AG04450 (cell line): ENCODE measurements around the gene TMEM95. TPM values are rescaled to one million over a fixed set of nuclear protein-coding genes. Genes with fewer than 3 reads are reported as not detected.

Experiments
- CTCF ChIA-PET: fragments of 300-600, 350-600 bp; formaldehyde crosslinking; extraction: SDS; loops from one replicate; lab custom pipeline; 2022; ENCODE audit warnings: antibody characterized with exemption, inconsistent platforms; lab: Charles Lee
- POLR2A ChIA-PET: fragments of 350-600 bp; formaldehyde crosslinking; extraction: SDS; loops from one replicate; lab custom pipeline; 2021; ENCODE audit warnings: antibody characterized with exemption, inconsistent platforms; lab: Yijun Ruan, JAX
- DNase-seq: peaks from one replicate; pipeline ENCODE4 v3.0.0-alpha.2; 2011; ENCODE audit warnings: low read depth, low spot score
- H3K27ac ChIP-seq: one replicate; pipeline ENCODE4 v1.5.1; 2012; ENCODE audit warnings: low read depth, low read length, control low read depth
- H3K27me3 ChIP-seq: one replicate; pipeline ENCODE4 v1.6.0; 2012; ENCODE audit warnings: low read length; ENCODE audit not compliant: control insufficient read depth, insufficient read depth
- H3K4me3 ChIP-seq: 2 replicates; pipeline ENCODE4 v1.5.1; 2011; ENCODE audit warnings: mild to moderate bottlenecking, low read depth, low read length, control low read depth
- H3K9me3 ChIP-seq: 2 replicates; pipeline ENCODE4 v1.5.1; 2012; ENCODE audit warnings: low read length; ENCODE audit not compliant: control insufficient read depth, insufficient read depth
- polyA plus RNA-seq: library from polyadenylated mRNA; depleted of rRNA; stranded (reverse); fragments of >200 nt; gene quantifications from 2 replicates; pipeline ENCODE4 v1.2.3, GENCODE V29; 2011
- TF ChIP-seq, protein P1 (sequence below): IDR thresholded peaks from 2 replicates; pipeline ENCODE4 v1.5.1; 2011; ENCODE audit warnings: low read depth, low read length, control low read depth, inconsistent platforms

Gene TMEM95
- polyA plus RNA-seq, 1 experiment: not detected

GRCh38 chr17:7318121-7318860 lies 36.7 kb upstream of the TMEM95 start:
- TF ChIP-seq, protein P1, sequence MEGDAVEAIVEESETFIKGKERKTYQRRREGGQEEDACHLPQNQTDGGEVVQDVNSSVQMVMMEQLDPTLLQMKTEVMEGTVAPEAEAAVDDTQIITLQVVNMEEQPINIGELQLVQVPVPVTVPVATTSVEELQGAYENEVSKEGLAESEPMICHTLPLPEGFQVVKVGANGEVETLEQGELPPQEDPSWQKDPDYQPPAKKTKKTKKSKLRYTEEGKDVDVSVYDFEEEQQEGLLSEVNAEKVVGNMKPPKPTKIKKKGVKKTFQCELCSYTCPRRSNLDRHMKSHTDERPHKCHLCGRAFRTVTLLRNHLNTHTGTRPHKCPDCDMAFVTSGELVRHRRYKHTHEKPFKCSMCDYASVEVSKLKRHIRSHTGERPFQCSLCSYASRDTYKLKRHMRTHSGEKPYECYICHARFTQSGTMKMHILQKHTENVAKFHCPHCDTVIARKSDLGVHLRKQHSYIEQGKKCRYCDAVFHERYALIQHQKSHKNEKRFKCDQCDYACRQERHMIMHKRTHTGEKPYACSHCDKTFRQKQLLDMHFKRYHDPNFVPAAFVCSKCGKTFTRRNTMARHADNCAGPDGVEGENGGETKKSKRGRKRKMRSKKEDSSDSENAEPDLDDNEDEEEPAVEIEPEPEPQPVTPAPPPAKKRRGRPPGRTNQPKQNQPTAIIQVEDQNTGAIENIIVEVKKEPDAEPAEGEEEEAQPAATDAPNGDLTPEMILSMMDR: no peak
- peaks cover 2% of the 10 kb centered on the region; the same call in 1 of the 2 replicates for H3K9me3 ChIP-seq
- no peaks in the 10 kb centered on the region for H3K27me3 ChIP-seq
- POLR2A ChIA-PET: no interaction called here
- no peak for DNase-seq
- CTCF ChIA-PET: interaction anchor here (0.6 kb wide), 1 partner anchor 28 kb away, joined by 3 read pairs; no protein-coding TSS in a partner anchor
- no peak overlapping the region for H3K4me3 ChIP-seq
- H3K27ac ChIP-seq: no peak overlapping the region

GRCh38 chr17:7321466-7321865 lies 33.5 kb upstream of the TMEM95 start:
- H3K27ac ChIP-seq: no peak overlapping the region
- DNase-seq: no peak
- no peak overlapping the region for H3K4me3 ChIP-seq
- CTCF ChIA-PET: interaction anchor here (1.2 kb wide), 1 partner anchor 101 kb away, joined by 3 read pairs; no protein-coding TSS in a partner anchor
- H3K27me3 ChIP-seq: no peaks in the 10 kb centered on the region
- POLR2A ChIA-PET: no interaction called here
- no peaks in the 10 kb centered on the region; the same call in 1 of the 2 replicates for H3K9me3 ChIP-seq
- TF ChIP-seq, protein P1: no peak

- POLR2A ChIA-PET: no interaction called here
- no peak overlapping the region for H3K4me3 ChIP-seq
- CTCF ChIA-PET: no interaction called here
- no peak for DNase-seq
- no peaks in the 10 kb centered on the region for H3K27me3 ChIP-seq
- no peak overlapping the region for H3K27ac ChIP-seq
- TF ChIP-seq, protein P1: no peak
- H3K9me3 ChIP-seq: no peaks in the 10 kb centered on the region; the same call in 1 of the 2 replicates
Measured at GRCh38 chr17:7322520-7323194, 32.3 kb upstream of the TMEM95 start.

DNA sequence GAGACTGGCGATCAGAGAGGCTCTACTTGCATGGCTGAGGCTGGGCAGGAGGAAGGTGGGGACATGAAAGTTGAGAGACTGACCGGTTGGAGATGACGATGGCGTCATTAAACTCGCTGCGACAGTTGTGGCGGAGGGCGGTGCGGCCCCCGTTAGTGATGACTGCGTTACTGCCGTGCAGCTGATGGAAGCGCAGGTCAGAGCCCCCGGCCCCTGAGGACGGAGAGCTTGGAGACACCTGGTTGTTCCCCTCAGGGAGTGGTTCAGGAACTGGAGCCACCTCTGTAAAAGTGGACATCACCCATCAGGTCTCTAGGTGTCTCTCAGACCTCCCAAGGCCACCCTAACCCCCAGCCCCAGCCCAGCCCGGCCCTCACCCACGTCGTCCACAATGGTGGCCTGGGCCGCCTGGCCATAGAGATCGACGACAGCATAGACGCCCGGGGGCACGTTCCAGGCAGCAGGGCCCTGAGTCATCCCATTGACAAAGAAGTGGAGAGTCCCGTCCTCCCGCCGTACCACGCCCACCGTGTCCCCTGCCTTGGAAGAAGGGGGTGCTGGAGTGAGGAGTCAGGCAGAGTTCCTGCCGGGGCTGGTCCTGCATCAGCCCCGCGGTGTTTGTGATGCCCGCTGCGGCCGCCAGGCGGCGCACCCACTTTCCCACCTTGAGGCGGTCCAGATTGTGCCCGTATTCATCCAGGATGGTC lies 31.1 kb upstream of the TMEM95 start:
- no peak overlapping the region for H3K27ac ChIP-seq
- no peak overlapping the region for H3K4me3 ChIP-seq
- DNase-seq: no peak
- H3K27me3 ChIP-seq: no peaks in the 10 kb centered on the region
- H3K9me3 ChIP-seq: no peaks in the 10 kb centered on the region; the same call in 1 of the 2 replicates
- ChIA-PET CTCF (interaction anchor here (0.6 to 1.5 kb wide), 6 partner anchors 8 to 237 kb away, joined by 3 to 7 read pairs (median 4); partner anchors contain the start of gene GPS2), POLR2A (no interaction called here)
- TF ChIP-seq, protein P1: peak; percentile 88
